Measurements from ENCODE around the gene MYO18A. TPM values are rescaled to one million over a fixed set of nuclear protein-coding genes. Genes with fewer than 3 reads are reported as not detected.
A peak's percentile ranks its signal among the peaks of the same experiment; 100 is the strongest.

MYO18A gene
- total RNA-seq, 1 donor from 2014 or later, result 465 TPM

DNA sequence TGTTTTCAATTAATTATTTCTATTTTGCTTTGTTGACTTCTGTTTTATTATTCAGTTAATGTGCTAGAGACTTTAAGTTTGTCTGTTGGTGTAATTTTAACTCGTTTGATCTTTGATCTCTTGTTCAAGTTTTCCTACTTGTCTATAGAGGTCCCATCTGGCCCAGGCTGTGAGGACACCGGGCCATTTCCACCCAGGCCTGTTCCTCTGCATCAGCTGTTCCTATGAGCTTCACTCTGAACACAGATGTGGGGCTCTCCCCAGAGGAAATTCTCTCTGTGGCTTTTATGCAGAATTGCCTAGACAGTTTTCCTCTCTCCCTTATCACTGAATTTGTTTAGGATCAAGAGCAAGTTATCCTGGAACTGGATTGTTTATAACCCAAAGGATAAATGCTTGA lies 44.7 kb downstream of the MYO18A start:
- Mint-ChIP-seq H3K9me3 (ENCODE audit: unreplicated experiment) (peaks cover 17% of the 10 kb centered on the region), H3K4me3 (ENCODE audit: unreplicated experiment) (peak overlapping the region; percentile 77), H3K36me3 (ENCODE audit: unreplicated experiment) (no peaks in the 10 kb centered on the region), H3K27me3 (ENCODE audit: unreplicated experiment) (peaks cover 17% of the 10 kb centered on the region), H3K4me1 (ENCODE audit: low read depth, unreplicated experiment) (peaks cover 72% of the 10 kb centered on the region), H3K27ac (ENCODE audit: unreplicated experiment) (peak overlapping the region; percentile 93)
- no peak for TF ChIP-seq CTCF (IDR thresholded peaks at IDR 0.05; ENCODE audit: partially characterized antibody, unreplicated experiment)
- peak; percentile 52 for DNase-seq

GRCh38 chr17:29133121-29133713 lies 47.0 kb downstream of the MYO18A start:
- DNase-seq, result peak; percentile 17
- Mint-ChIP-seq H3K4me1 (ENCODE audit: low read depth, unreplicated experiment) (peaks cover 75% of the 10 kb centered on the region), H3K27ac (ENCODE audit: unreplicated experiment) (peak overlapping the region; percentile 79), H3K4me3 (ENCODE audit: unreplicated experiment) (peak overlapping the region; percentile 77), H3K27me3 (ENCODE audit: unreplicated experiment) (peaks cover 10% of the 10 kb centered on the region), H3K36me3 (ENCODE audit: unreplicated experiment) (no peaks in the 10 kb centered on the region), H3K9me3 (ENCODE audit: unreplicated experiment) (peaks cover 12% of the 10 kb centered on the region)
- TF ChIP-seq CTCF (IDR thresholded peaks at IDR 0.05; ENCODE audit: partially characterized antibody, unreplicated experiment), result no peak

DNA sequence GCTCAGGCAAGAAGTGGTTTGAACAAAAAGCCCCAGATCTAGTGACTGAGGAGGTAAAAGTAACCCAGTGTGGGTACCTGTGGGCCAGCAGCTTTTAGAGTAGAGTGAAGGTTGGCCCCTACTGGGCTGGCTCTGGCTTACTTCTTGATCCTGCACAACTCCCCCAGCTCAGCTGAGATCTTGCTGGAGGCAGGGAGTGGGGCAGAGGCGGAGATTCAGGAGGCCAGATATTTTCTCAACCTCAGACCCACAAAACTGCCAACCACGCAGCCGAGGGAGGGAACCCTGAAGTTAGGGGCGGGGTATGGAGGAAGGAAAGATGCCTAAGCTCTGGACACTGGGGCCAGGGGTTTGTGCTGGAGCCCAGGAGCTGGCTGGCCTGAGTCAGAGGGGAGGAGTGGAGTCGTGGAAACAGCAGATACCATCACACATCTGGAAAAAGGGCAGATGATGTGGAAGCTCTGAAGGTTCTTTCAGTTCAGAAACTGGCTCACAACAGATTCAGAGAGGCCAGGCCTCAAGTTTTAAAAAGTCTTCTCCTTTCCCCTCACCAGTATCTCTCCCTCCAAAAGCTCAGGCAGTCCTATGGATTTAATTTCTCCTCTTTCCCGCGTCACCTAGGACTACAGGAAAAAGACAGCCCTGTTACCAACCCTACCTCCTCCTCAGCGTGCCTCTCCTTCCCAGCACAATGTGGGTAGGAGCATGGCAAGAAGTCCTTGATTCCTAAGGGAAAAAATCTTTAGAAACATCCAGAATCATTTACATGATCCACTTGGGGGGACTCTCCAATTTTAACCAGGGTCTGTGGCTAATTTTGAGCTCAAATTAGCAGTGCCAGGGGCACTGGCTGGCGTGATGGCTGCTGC lies 48.1 kb downstream of the MYO18A start:
- H3K9me3 Mint-ChIP-seq (ENCODE audit: unreplicated experiment), result peaks cover 13% of the 10 kb centered on the region

DNA sequence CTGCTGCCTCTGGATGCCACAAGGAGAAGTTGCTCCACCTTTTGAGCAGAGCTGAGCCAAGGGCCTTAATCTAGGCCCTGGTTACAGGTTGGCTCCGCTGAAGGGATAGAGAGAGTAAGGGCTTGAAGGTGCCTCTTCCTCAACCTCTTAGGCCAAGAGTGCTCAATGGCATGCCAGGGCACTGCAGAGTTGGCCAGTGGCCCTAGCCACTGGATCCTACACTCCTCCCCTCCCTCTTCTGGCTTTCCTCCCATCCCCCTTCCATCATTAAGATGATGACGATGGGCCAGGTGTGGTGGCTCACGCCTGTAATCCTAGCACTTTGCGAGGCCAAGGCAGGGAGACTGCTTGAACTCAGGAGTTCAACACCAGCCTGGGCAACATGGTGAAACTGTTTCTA lies 50.5 kb downstream of the MYO18A start:
- Mint-ChIP-seq H3K4me1 (ENCODE audit: low read depth, unreplicated experiment) (peaks cover 63% of the 10 kb centered on the region), H3K36me3 (ENCODE audit: unreplicated experiment) (no peaks in the 10 kb centered on the region), H3K27ac (ENCODE audit: unreplicated experiment) (no peak overlapping the region), H3K4me3 (ENCODE audit: unreplicated experiment) (no peak overlapping the region), H3K9me3 (ENCODE audit: unreplicated experiment) (peaks cover 11% of the 10 kb centered on the region), H3K27me3 (ENCODE audit: unreplicated experiment) (peaks cover 8% of the 10 kb centered on the region)
- no peak for DNase-seq
- no peak for TF ChIP-seq CTCF (IDR thresholded peaks at IDR 0.05; ENCODE audit: partially characterized antibody, unreplicated experiment)

More for the DNA sequence above, 48.1 kb downstream of the MYO18A start:
- H3K4me1 Mint-ChIP-seq (ENCODE audit: low read depth, unreplicated experiment), result peaks cover 70% of the 10 kb centered on the region
- H3K36me3 Mint-ChIP-seq (ENCODE audit: unreplicated experiment), result no peaks in the 10 kb centered on the region
- H3K4me3 Mint-ChIP-seq (ENCODE audit: unreplicated experiment), result peak overlapping the region; percentile 59
- peak overlapping the region; percentile 22 for H3K27ac Mint-ChIP-seq (ENCODE audit: unreplicated experiment)
- H3K27me3 Mint-ChIP-seq (ENCODE audit: unreplicated experiment), result peaks cover 7% of the 10 kb centered on the region
- TF ChIP-seq CTCF (IDR thresholded peaks at IDR 0.05; ENCODE audit: partially characterized antibody, unreplicated experiment), result no peak
- DNase-seq, result no peak

- Mint-ChIP-seq H3K9me3 (ENCODE audit: unreplicated experiment) (peaks cover 8% of the 10 kb centered on the region), H3K27ac (ENCODE audit: unreplicated experiment) (no peak overlapping the region), H3K27me3 (ENCODE audit: unreplicated experiment) (peaks cover 8% of the 10 kb centered on the region), H3K4me1 (ENCODE audit: low read depth, unreplicated experiment) (peaks cover 60% of the 10 kb centered on the region), H3K36me3 (ENCODE audit: unreplicated experiment) (no peaks in the 10 kb centered on the region), H3K4me3 (ENCODE audit: unreplicated experiment) (no peak overlapping the region)
- no peak for TF ChIP-seq CTCF (IDR thresholded peaks at IDR 0.05; ENCODE audit: partially characterized antibody, unreplicated experiment)
- DNase-seq, result peak; percentile 18
These were observed 52.4 kb downstream of the MYO18A start for GRCh38 chr17:29127840-29128239.

Measured in glutamatergic neuron (in vitro differentiated cells).